Vagina (tissue), 2 donors: ENCODE data around the gene HSF2BP.
"Not testable (repeated sequence)": the region's sequence is repeated elsewhere in the genome, so short reads cannot be mapped to it uniquely, and the experiment has no call there.

Experiments used
- POLR2A ChIP-seq, 2 donors: fragments of 450-650 bp; IDR thresholded peaks; one replicate each; pipeline ENCODE4 v1.6.1; 2017; ENCODE audit warnings: antibody characterized with exemption in 2 of 2, mild to moderate bottlenecking in 2 of 2, moderate library complexity in 2 of 2
- TF ChIP-seq, protein P1 (sequence below), 3 experiments: fragments of 450-650 bp in 2 of 3; fragments of 200-600 bp in 1 of 3; sonication (generic) in 1 of 3; IDR thresholded peaks; one replicate each; pipeline ENCODE4 v1.5.1; 2017 to 2019; ENCODE audit warnings: antibody characterized with exemption in 3 of 3, mild to moderate bottlenecking in 2 of 3, moderate library complexity in 2 of 3

DNA sequence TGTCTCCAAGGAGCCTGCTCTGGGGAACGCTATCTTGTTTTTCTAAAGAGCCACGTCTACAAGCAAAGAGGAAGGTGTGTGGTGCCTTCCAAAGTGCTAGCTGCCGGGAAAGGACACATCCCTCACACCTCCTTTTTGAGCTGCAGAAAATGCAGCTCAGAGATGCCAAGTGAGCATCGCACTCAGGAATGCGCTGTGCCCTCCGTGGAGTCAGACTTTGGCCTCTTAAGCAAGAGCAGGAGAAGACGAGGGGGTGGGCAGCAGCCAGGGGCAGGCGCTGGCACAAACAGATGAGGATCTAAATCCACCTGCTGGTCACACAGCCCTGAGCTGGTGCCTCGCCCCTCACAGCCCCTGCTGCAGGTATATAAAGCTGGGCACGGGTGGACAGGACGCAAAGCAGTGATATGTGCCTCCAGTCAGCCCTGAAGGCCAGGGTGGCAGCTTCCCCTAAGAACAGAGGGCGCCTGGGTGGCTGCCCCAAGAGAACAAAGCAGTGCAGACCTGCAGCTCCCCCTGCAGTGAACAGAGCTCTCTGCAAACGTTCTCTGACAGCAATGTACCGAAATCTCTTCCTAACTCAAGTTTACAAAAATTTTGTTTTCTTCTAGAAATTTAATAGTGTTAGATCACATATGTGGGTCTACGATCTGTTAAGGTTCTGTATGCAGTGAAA is 156.1 kb downstream of the HSF2BP start:
- TF ChIP-seq POLR2A (IDR thresholded peaks at IDR 0.05): not testable (repeated sequence)
- TF ChIP-seq, protein P1, sequence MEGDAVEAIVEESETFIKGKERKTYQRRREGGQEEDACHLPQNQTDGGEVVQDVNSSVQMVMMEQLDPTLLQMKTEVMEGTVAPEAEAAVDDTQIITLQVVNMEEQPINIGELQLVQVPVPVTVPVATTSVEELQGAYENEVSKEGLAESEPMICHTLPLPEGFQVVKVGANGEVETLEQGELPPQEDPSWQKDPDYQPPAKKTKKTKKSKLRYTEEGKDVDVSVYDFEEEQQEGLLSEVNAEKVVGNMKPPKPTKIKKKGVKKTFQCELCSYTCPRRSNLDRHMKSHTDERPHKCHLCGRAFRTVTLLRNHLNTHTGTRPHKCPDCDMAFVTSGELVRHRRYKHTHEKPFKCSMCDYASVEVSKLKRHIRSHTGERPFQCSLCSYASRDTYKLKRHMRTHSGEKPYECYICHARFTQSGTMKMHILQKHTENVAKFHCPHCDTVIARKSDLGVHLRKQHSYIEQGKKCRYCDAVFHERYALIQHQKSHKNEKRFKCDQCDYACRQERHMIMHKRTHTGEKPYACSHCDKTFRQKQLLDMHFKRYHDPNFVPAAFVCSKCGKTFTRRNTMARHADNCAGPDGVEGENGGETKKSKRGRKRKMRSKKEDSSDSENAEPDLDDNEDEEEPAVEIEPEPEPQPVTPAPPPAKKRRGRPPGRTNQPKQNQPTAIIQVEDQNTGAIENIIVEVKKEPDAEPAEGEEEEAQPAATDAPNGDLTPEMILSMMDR (IDR thresholded peaks at IDR 0.05): not testable (repeated sequence)
